GM12878 (cell line): ENCODE measurements around the gene JAG2. TPM values are rescaled to one million over a fixed set of nuclear protein-coding genes. Genes with fewer than 3 reads are reported as not detected.

Experiments used
- ATAC-seq: fragments of 200-7000 bp; cut with Tn5 transposase; 3 replicates; pipeline ENCODE4 v1.9.1; 2020; ENCODE audit warnings: mild to moderate bottlenecking, moderate library complexity
- BruUV-seq: library from RNA; stranded (reverse); fragments of 400-500 nt; replicated peaks from 2 replicates; lab custom pipeline; 2021; lab: Mats Ljungman, UMichigan
- CTCF ChIA-PET: fragments of 300-600 bp; sonication (Branson Sonifier 250); formaldehyde crosslinking; extraction: SDS; loops from one replicate; lab custom pipeline; 2021; ENCODE audit warnings: inconsistent platforms; lab: Yijun Ruan, JAX
- POLR2A ChIA-PET: fragments of 350-600 bp; formaldehyde crosslinking; extraction: SDS; loops from one replicate; lab custom pipeline; 2021; ENCODE audit warnings: inconsistent platforms; lab: Charles Lee
- RAD21 ChIA-PET: fragments of 300-600 bp; sonication (Branson Sonifier 250); formaldehyde crosslinking; loops from one replicate; lab custom pipeline; 2023; ENCODE audit warnings: antibody characterized with exemption; ENCODE audit not compliant: unreplicated experiment; lab: Charles Lee
- SMC1A ChIA-PET: fragments of 300-600 bp; sonication (Branson Sonifier 250); formaldehyde crosslinking; loops from one replicate; lab custom pipeline; 2023; ENCODE audit not compliant: unreplicated experiment, uncharacterized antibody; lab: Charles Lee
- DNase-seq: peaks from one replicate; pipeline ENCODE4 v3.0.0-alpha.2; 2011; ENCODE audit warnings: low read depth, low spot score
- FAIRE-seq: peaks from 3 replicates; lab custom pipeline; 2011; peaks lifted over from hg19 to GRCh38; lab: Jason Lieb, UNC
- H2AFZ ChIP-seq: 2 replicates; pipeline ENCODE4 v1.6.0; 2011; ENCODE audit warnings: low read depth, low read length, control low read depth; ENCODE audit not compliant: control insufficient read depth
- H3K27ac ChIP-seq: 2 replicates; pipeline ENCODE4 v1.5.1; 2011; ENCODE audit warnings: control low read depth; ENCODE audit not compliant: control insufficient read depth, insufficient read depth
- H3K27me3 ChIP-seq, 2 experiments: replicated peaks in 1 of 2; 2 replicates each; pipeline versions ENCODE4 v1.6.0 to v1.6.1; 2011; ENCODE audit warnings: low read length in 1 of 2; ENCODE audit not compliant: control insufficient read depth in 2 of 2, insufficient read depth in 2 of 2
- H3K36me3 ChIP-seq, 2 experiments: 2 replicates each; pipeline ENCODE4 v1.5.1; 2011; ENCODE audit warnings: low read length in 1 of 2; ENCODE audit not compliant: control insufficient read depth in 2 of 2, insufficient read depth in 2 of 2
- H3K4me1 ChIP-seq: 2 replicates; pipeline ENCODE4 v1.6.1; 2011; ENCODE audit warnings: mild to moderate bottlenecking, low read length, moderate library complexity, mixed read lengths; ENCODE audit not compliant: control insufficient read depth, insufficient read depth
- H3K4me2 ChIP-seq: 2 replicates; pipeline ENCODE4 v1.6.0; 2011; ENCODE audit warnings: control low read depth; ENCODE audit not compliant: control insufficient read depth, insufficient read depth
- H3K4me3 ChIP-seq: fragments of 200-600 bp; sonication (generic); 2 replicates; pipeline ENCODE4 v1.5.1; 2016
- H3K79me2 ChIP-seq: 2 replicates; pipeline ENCODE4 v1.6.0; 2011; ENCODE audit warnings: low read length; ENCODE audit not compliant: control insufficient read depth, insufficient read depth
- H3K9ac ChIP-seq: 2 replicates; pipeline ENCODE4 v1.8.0; 2011; ENCODE audit warnings: low read length, control low read depth, mixed read lengths; ENCODE audit not compliant: control insufficient read depth, insufficient read depth
- H3K9me3 ChIP-seq: replicated peaks from 3 replicates; pipeline ENCODE4 v1.5.1; 2011; ENCODE audit warnings: mild to moderate bottlenecking, low read length; ENCODE audit not compliant: control insufficient read depth, insufficient read depth
- H4K20me1 ChIP-seq: 2 replicates; pipeline ENCODE4 v1.6.0; 2011; ENCODE audit not compliant: control insufficient read depth, insufficient read depth
- CBFB ChIP-seq: IDR thresholded peaks from 2 replicates; pipeline ENCODE4 v1.6.1; 2016; ENCODE audit warnings: antibody characterized with exemption, low read depth
- CBX5 ChIP-seq: sonication (generic); IDR thresholded peaks from 2 replicates; pipeline ENCODE4 v1.6.1; 2016; ENCODE audit warnings: low read depth, moderate library complexity, mild to moderate bottlenecking, inconsistent platforms
- CREM ChIP-seq: IDR thresholded peaks from 2 replicates; pipeline ENCODE4 v1.6.1; 2014; ENCODE audit warnings: antibody characterized with exemption, low read depth
- EP300 ChIP-seq, 2 experiments: fragments of 150-350 bp in 1 of 2; IDR thresholded peaks; 2 replicates each; pipeline ENCODE4 v1.6.1; 2011 to 2012; ENCODE audit warnings: low read depth in 2 of 2, low read length in 2 of 2, borderline replicate concordance in 1 of 2, improper control_type of control experiment in 1 of 2, inconsistent platforms in 1 of 2; ENCODE audit not compliant: control insufficient read depth in 1 of 2
- NR2C1 ChIP-seq: fragments of 450-650 bp; IDR thresholded peaks from 2 replicates; pipeline ENCODE4 v1.6.1; 2017; ENCODE audit warnings: antibody characterized with exemption, mild to moderate bottlenecking, moderate library complexity
- POLR2AphosphoS5 ChIP-seq: IDR thresholded peaks from 2 replicates; pipeline ENCODE4 v1.6.1; 2011; ENCODE audit warnings: mild to moderate bottlenecking, low read length, inconsistent platforms
- SMARCA5 ChIP-seq: fragments of 450-650 bp; IDR thresholded peaks from 2 replicates; pipeline ENCODE4 v1.6.1; 2017; ENCODE audit warnings: mild to moderate bottlenecking
- STAT1 ChIP-seq: fragments of 450-650 bp; conservative IDR thresholded peaks from 2 replicates; pipeline ENCODE4 v1.6.1; 2014; ENCODE audit warnings: antibody characterized with exemption, mild to moderate bottlenecking
- STAT3 ChIP-seq: IDR thresholded peaks from 2 replicates; pipeline ENCODE4 v1.6.1; 2011; ENCODE audit warnings: low read depth, low read length, improper control_type of control experiment
- TARDBP ChIP-seq: IDR thresholded peaks from 2 replicates; pipeline ENCODE4 v1.6.1; 2016; ENCODE audit warnings: borderline replicate concordance
- WGBS: methylation state at CpG from one replicate; pipeline ENCODE4 v1.1.6; 2016; ENCODE audit warnings: low lambda C conversion rate; ENCODE audit not compliant: insufficient replicate concordance, insufficient coverage; ENCODE audit errors: missing lambda C conversion rate; 5-methylcytosine and 5-hydroxymethylcytosine counted together
- in situ Hi-C: fragments of 300-500 bp; cut with MboI; formaldehyde crosslinking; loops from 9 replicates; pipeline ENCODE4 v1.14.3; 2018; ENCODE audit warnings: mixed read lengths
- intact Hi-C: fragments of 100-400 bp; cut with micrococcal nuclease; formaldehyde crosslinking; loops from one replicate; pipeline ENCODE4 v1.14.2; 2022; ENCODE audit not compliant: unreplicated experiment
- polyA plus RNA-seq, 11 experiments: library from polyadenylated mRNA; depleted of rRNA in 4 of 11; unstranded in 6 of 11; stranded (reverse) in 5 of 11; fragments of >200 nt; fragmentation: Nextera tagmentation in 4 of 11; fragmentation: Illumina TruSeq in 1 of 11; extraction: Ambion mirVana in 4 of 11; extraction: Trizol in 1 of 11; gene quantifications; 1 replicate in 1 of 11; 2 replicates in 10 of 11; pipeline versions ENCODE4 v1.2.1 to v1.2.3, GENCODE V29; 2011 to 2016; ENCODE audit warnings: inconsistent platforms in 2 of 11, missing spikeins in 2 of 11, low read depth in 1 of 11
- total RNA-seq, 4 experiments: library from RNA; depleted of rRNA in 3 of 4; stranded (reverse); fragments of >200 nt in 3 of 4; fragmentation: Illumina TruSeq in 1 of 4; extraction: Trizol in 1 of 4; gene quantifications; 2 replicates each; pipeline versions ENCODE4 v1.2.1 to v1.2.3, GENCODE V29; 2013 to 2021
- TF ChIP-seq, protein P1 (sequence below): fragments of 450-650 bp; IDR thresholded peaks from 2 replicates; pipeline ENCODE4 v1.6.1; 2017; ENCODE audit warnings: borderline replicate concordance
- TF ChIP-seq, protein P2 (sequence below): fragments of 450-650 bp; IDR thresholded peaks from 2 replicates; pipeline ENCODE4 v1.6.1; 2017; ENCODE audit warnings: mild to moderate bottlenecking
- TF ChIP-seq, protein P3 (sequence below): fragments of 450-650 bp; IDR thresholded peaks from 2 replicates; pipeline ENCODE4 v1.6.1; 2017; ENCODE audit warnings: mild to moderate bottlenecking, low read depth, inconsistent platforms; ENCODE audit not compliant: poor library complexity, severe bottlenecking
- TF ChIP-seq, protein P4 (sequence below): fragments of 450-650 bp; IDR thresholded peaks from 2 replicates; pipeline ENCODE4 v1.6.1; 2017; ENCODE audit warnings: mild to moderate bottlenecking, moderate library complexity

Gene JAG2
- total and polyA plus RNA-seq, 10 of the 15 experiments (the other 5 are each of a cell fraction or from before 2014, with no cell fraction given), result 0.04 to 0.14 (median 0.06) TPM; not detected in 5

DNA sequence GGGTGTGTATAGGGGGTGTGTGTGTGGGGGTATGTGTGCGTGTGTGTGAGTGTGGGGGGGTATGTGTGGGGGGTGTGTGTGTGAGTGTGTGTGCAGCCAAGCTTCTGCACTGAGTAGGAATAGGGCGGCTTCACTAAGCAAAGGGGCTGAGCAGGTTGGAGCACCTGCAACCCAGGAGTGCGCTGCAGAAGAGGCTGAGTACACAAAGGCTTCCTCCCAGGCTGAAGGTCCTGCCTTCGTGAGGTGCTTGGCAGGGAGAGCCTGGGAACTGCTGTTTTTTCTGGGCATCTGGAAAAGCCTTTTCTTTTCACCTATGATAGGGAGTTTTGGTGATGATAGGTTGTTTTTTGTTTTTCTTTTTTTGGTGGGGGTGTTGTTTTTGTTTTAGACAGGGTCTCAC lies 18.5 kb upstream of the JAG2 start:
- no peaks in the 10 kb centered on the region for H3K4me1 ChIP-seq
- H3K27ac ChIP-seq, result no peak overlapping the region
- DNase-seq, result no peak
- H3K9ac ChIP-seq, result no peak overlapping the region
- CTCF ChIA-PET, result no interaction called here
- no peaks in the 10 kb centered on the region for H4K20me1 ChIP-seq
- H3K27me3 ChIP-seq, result peaks cover 0 to under 1% of the 10 kb centered on the region in 2 experiments; a peak in 1 of 4 replicates
- no peak overlapping the region for H2AFZ ChIP-seq
- H3K4me2 ChIP-seq, result no peak overlapping the region
- 65% methylated on average over 3 of the region's 4 CpGs for WGBS
- FAIRE-seq, result no peak
- RAD21 ChIA-PET, result no interaction called here
- no peaks in the 10 kb centered on the region for H3K79me2 ChIP-seq
- BruUV-seq, result no TSS peak
- SMC1A ChIA-PET, result interaction anchor here (1.2 kb wide), 1 partner anchor 97 kb away, joined by 3 read pairs; no protein-coding TSS in a partner anchor
- no peak for ATAC-seq
- no peak overlapping the region for H3K4me3 ChIP-seq
- H3K9me3 ChIP-seq, result peaks cover 2% of the 10 kb centered on the region; the same call in 1 of the 3 replicates
- intact Hi-C loops (no loop called here), in situ Hi-C loops (no loop called here)
- H3K36me3 ChIP-seq, result no peaks in the 10 kb centered on the region
- POLR2A ChIA-PET, result no interaction called here
- TF ChIP-seq POLR2AphosphoS5 (no peak), STAT1 (no peak), CBFB (no peak), TARDBP (no peak), CREM (no peak), CBX5 (no peak), SMARCA5 (no peak), STAT3 (no peak), EP300 (IDR thresholded peaks at IDR 0.05; ENCODE audit: borderline replicate concordance in 1 of 2, control insufficient read depth in 1 of 2, low read depth in 2 of 2, low read length in 2 of 2) (no peak), NR2C1 (no peak)
- TF ChIP-seq, protein P1, sequence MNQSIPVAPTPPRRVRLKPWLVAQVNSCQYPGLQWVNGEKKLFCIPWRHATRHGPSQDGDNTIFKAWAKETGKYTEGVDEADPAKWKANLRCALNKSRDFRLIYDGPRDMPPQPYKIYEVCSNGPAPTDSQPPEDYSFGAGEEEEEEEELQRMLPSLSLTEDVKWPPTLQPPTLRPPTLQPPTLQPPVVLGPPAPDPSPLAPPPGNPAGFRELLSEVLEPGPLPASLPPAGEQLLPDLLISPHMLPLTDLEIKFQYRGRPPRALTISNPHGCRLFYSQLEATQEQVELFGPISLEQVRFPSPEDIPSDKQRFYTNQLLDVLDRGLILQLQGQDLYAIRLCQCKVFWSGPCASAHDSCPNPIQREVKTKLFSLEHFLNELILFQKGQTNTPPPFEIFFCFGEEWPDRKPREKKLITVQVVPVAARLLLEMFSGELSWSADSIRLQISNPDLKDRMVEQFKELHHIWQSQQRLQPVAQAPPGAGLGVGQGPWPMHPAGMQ, result no peak
- TF ChIP-seq, protein P2, sequence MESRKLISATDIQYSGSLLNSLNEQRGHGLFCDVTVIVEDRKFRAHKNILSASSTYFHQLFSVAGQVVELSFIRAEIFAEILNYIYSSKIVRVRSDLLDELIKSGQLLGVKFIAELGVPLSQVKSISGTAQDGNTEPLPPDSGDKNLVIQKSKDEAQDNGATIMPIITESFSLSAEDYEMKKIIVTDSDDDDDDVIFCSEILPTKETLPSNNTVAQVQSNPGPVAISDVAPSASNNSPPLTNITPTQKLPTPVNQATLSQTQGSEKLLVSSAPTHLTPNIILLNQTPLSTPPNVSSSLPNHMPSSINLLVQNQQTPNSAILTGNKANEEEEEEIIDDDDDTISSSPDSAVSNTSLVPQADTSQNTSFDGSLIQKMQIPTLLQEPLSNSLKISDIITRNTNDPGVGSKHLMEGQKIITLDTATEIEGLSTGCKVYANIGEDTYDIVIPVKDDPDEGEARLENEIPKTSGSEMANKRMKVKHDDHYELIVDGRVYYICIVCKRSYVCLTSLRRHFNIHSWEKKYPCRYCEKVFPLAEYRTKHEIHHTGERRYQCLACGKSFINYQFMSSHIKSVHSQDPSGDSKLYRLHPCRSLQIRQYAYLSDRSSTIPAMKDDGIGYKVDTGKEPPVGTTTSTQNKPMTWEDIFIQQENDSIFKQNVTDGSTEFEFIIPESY, result no peak
- TF ChIP-seq, protein P3, sequence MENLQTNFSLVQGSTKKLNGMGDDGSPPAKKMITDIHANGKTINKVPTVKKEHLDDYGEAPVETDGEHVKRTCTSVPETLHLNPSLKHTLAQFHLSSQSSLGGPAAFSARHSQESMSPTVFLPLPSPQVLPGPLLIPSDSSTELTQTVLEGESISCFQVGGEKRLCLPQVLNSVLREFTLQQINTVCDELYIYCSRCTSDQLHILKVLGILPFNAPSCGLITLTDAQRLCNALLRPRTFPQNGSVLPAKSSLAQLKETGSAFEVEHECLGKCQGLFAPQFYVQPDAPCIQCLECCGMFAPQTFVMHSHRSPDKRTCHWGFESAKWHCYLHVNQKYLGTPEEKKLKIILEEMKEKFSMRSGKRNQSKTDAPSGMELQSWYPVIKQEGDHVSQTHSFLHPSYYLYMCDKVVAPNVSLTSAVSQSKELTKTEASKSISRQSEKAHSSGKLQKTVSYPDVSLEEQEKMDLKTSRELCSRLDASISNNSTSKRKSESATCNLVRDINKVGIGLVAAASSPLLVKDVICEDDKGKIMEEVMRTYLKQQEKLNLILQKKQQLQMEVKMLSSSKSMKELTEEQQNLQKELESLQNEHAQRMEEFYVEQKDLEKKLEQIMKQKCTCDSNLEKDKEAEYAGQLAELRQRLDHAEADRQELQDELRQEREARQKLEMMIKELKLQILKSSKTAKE, result no peak
- TF ChIP-seq, protein P4, sequence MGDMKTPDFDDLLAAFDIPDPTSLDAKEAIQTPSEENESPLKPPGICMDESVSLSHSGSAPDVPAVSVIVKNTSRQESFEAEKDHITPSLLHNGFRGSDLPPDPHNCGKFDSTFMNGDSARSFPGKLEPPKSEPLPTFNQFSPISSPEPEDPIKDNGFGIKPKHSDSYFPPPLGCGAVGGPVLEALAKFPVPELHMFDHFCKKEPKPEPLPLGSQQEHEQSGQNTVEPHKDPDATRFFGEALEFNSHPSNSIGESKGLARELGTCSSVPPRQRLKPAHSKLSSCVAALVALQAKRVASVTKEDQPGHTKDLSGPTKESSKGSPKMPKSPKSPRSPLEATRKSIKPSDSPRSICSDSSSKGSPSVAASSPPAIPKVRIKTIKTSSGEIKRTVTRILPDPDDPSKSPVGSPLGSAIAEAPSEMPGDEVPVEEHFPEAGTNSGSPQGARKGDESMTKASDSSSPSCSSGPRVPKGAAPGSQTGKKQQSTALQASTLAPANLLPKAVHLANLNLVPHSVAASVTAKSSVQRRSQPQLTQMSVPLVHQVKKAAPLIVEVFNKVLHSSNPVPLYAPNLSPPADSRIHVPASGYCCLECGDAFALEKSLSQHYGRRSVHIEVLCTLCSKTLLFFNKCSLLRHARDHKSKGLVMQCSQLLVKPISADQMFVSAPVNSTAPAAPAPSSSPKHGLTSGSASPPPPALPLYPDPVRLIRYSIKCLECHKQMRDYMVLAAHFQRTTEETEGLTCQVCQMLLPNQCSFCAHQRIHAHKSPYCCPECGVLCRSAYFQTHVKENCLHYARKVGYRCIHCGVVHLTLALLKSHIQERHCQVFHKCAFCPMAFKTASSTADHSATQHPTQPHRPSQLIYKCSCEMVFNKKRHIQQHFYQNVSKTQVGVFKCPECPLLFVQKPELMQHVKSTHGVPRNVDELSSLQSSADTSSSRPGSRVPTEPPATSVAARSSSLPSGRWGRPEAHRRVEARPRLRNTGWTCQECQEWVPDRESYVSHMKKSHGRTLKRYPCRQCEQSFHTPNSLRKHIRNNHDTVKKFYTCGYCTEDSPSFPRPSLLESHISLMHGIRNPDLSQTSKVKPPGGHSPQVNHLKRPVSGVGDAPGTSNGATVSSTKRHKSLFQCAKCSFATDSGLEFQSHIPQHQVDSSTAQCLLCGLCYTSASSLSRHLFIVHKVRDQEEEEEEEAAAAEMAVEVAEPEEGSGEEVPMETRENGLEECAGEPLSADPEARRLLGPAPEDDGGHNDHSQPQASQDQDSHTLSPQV, result no peak
